HG03521 (cell line): ENCODE data around the gene MRPL55.
A peak's percentile ranks its signal among the peaks of the same experiment; 100 is the strongest.

Experiments used
- ATAC-seq: cut with Tn5 transposase; IDR thresholded peaks from one replicate; pipeline ENCODE4 v1.9.1; 2021; ENCODE audit warnings: mild to moderate bottlenecking, moderate library complexity; ENCODE audit not compliant: unreplicated experiment

The MRPL55 gene

GRCh38 chr1:228148196-228148861 is 39.2 kb upstream of the MRPL55 start:
- no peak for ATAC-seq

- no peak for ATAC-seq
Measured at GRCh38 chr1:228147768-228148167, 38.7 kb upstream of the MRPL55 start.

GRCh38 chr1:228147151-228147693 is 38.1 kb upstream of the MRPL55 start:
- ATAC-seq = no peak

- ATAC-seq = no peak
Measured at GRCh38 chr1:228146417-228147150, 37.5 kb upstream of the MRPL55 start.

- no peak for ATAC-seq
Measured at GRCh38 chr1:228145463-228146416, 36.6 kb upstream of the MRPL55 start.

GRCh38 chr1:228144993-228145343 is 35.9 kb upstream of the MRPL55 start:
- ATAC-seq = no peak

- ATAC-seq = no peak
Measured at GRCh38 chr1:228144193-228144992, 35.3 kb upstream of the MRPL55 start.

- no peak for ATAC-seq
Measured at GRCh38 chr1:228143480-228144192, 34.5 kb upstream of the MRPL55 start.

- no peak for ATAC-seq
Measured at GRCh38 chr1:228142701-228143136, 33.6 kb upstream of the MRPL55 start.

GRCh38 chr1:228142155-228142691 is 33.1 kb upstream of the MRPL55 start:
- no peak for ATAC-seq

- no peak for ATAC-seq
Measured at GRCh38 chr1:228141226-228142044, 32.3 kb upstream of the MRPL55 start.

GRCh38 chr1:228140724-228141225 is 31.7 kb upstream of the MRPL55 start:
- ATAC-seq = no peak

- peak; percentile 88 for ATAC-seq
Measured at GRCh38 chr1:228139931-228140723, 31.0 kb upstream of the MRPL55 start, which contains the start of gene GUK1. Gene GUK1 (plus strand): TSS chr1:228140279. CDS start chr1:228140303, 24 bp downstream.

GRCh38 chr1:228139406-228139930 is 30.4 kb upstream of the MRPL55 start:
- no peak for ATAC-seq

GRCh38 chr1:228136901-228137300 is 27.8 kb upstream of the MRPL55 start:
- ATAC-seq = no peak

GRCh38 chr1:228134591-228134990 is 25.5 kb upstream of the MRPL55 start:
- no peak for ATAC-seq

- no peak for ATAC-seq
Measured at GRCh38 chr1:228131766-228132165, 22.7 kb upstream of the MRPL55 start.
